Upper lobe of left lung (tissue), 6 donors: ENCODE results near the gene ANAPC2. TPM values are rescaled to one million over a fixed set of nuclear protein-coding genes. Genes with fewer than 3 reads are reported as not detected.

Experiments used
- ATAC-seq, 2 donors: fragments of 200-7000 bp; cut with Tn5 transposase; one replicate each; pipeline ENCODE4 v1.9.1; 2022; ENCODE audit warnings: mild to moderate bottlenecking in 2 of 2, moderate library complexity in 2 of 2; ENCODE audit not compliant: low FRiP score in 2 of 2
- DNase-seq, 2 donors: peaks; one replicate each; pipeline ENCODE4 v3.0.0-alpha.2; 2019 to 2020
- H3K27ac ChIP-seq, 4 donors: fragments of 200-600 bp; sonication (generic); one replicate each; pipeline ENCODE4 v1.5.1; 2016 to 2019
- H3K27me3 ChIP-seq, 4 donors: fragments of 200-600 bp; sonication (generic); one replicate each; pipeline ENCODE4 v1.5.1; 2017 to 2019
- H3K36me3 ChIP-seq, 4 donors: fragments of 200-600 bp; sonication (generic); one replicate each; pipeline ENCODE4 v1.5.1; 2016 to 2019
- H3K4me1 ChIP-seq, 4 donors: fragments of 200-600 bp; sonication (generic); one replicate each; pipeline ENCODE4 v1.5.1; 2018 to 2019
- H3K4me3 ChIP-seq, 4 donors: fragments of 200-600 bp; sonication (generic); one replicate each; pipeline ENCODE4 v1.5.1; 2017 to 2019; ENCODE audit warnings: mild to moderate bottlenecking in 2 of 4, moderate library complexity in 1 of 4
- H3K9me3 ChIP-seq, 4 donors: fragments of 200-600 bp; sonication (generic); one replicate each; pipeline ENCODE4 v1.5.1; 2018 to 2019
- CTCF ChIP-seq, 6 experiments: fragments of 450-650 bp in 4 of 6; fragments of 200-600 bp in 2 of 6; sonication (generic) in 2 of 6; IDR thresholded peaks; one replicate each; pipeline ENCODE4 v1.5.1; 2016 to 2019; ENCODE audit warnings: antibody characterized with exemption in 6 of 6
- EP300 ChIP-seq, 4 donors: sonication (generic); formaldehyde crosslinking; IDR thresholded peaks; one replicate each; pipeline ENCODE4 v1.5.1; 2017; ENCODE audit warnings: antibody characterized with exemption in 4 of 4, control low read depth in 2 of 4
- POLR2A ChIP-seq, 4 donors: fragments of 450-650 bp; IDR thresholded peaks; one replicate each; pipeline ENCODE4 v1.5.1; 2016 to 2017; ENCODE audit warnings: antibody characterized with exemption in 4 of 4, mild to moderate bottlenecking in 2 of 4
- POLR2AphosphoS5 ChIP-seq, 2 donors: sonication (generic); formaldehyde crosslinking; IDR thresholded peaks; one replicate each; pipeline ENCODE4 v1.5.1; 2017; ENCODE audit warnings: antibody characterized with exemption in 2 of 2
- WGBS, 2 donors: methylation state at CpG; one replicate each; pipeline ENCODE4 v1.1.5; 2017 to 2018; 5-methylcytosine and 5-hydroxymethylcytosine counted together
- total RNA-seq, 6 donors: library from RNA; depleted of rRNA in 4 of 6; stranded (reverse); fragments of >200 nt in 4 of 6; gene quantifications; one replicate each; pipeline versions ENCODE4 v1.1.0 to v1.2.1, GENCODE V29; 2016 to 2021
- donor health status: DM: no; HTN: no; CAD: no; lungs with moderate emphysema.
- donor health status: DM: no; HTN: yes; CAD: no; lungs with severe emphysema.

The ANAPC2 gene
- total RNA-seq, 6 donors from 2014 or later = 31.9 to 174 (median 67.3) TPM

DNA sequence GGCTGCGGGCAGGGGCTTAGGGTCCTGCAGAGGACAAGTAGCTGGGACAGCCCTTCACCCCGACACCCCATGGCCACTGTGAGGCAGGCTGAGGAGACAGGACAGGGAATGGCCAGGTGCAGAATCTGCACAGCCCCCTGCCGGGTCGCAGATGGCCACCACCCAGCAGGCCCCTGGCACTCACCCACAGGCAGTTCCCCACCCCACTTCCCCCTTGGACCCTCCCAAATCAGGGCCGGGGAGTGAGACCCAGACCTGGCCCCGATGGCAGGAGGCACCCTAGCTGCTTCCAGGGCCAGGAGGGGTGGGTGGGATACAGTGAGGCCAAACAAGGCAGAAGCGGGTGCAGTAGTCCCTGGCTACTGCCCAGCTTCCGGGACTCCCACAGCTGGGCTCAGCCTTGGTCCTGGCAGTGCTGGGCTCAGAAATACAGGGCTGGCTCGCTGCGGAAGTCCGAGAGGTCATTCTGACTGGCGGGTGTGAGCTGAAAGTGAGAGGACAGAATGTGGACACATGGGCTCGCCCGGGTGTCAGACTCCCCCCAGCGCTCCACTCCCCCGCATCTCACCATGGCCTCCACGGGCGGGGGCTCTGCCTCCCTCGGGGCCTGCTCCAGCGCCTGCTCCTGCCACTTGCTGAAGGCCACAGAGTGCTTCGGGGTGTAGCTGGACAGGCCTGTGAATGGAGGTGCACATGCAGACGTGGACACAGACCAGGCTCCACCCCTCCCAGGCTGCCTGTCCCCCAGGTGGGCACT lies 3.5 kb upstream of the ANAPC2 start:
- ATAC-seq = no peak
- H3K4me1 ChIP-seq = peaks cover 24 to 59% (median 49%) of the 10 kb centered on the region in 4 donors
- peak overlapping the region in 1 of 4 donors; percentile 35 for H3K27ac ChIP-seq
- peak in 1 of 2 donors; percentile 71 for DNase-seq
- no peaks in the 10 kb centered on the region for H3K27me3 ChIP-seq
- H3K9me3 ChIP-seq = no peaks in the 10 kb centered on the region
- TF ChIP-seq CTCF (IDR thresholded peaks at IDR 0.05) (no peak), POLR2A (IDR thresholded peaks at IDR 0.05) (no peak), POLR2AphosphoS5 (IDR thresholded peaks at IDR 0.05) (no peak), EP300 (IDR thresholded peaks at IDR 0.05) (no peak)
- H3K36me3 ChIP-seq = peaks cover 7 to 36% (median 17%) of the 10 kb centered on the region in 4 donors
- no peak overlapping the region for H3K4me3 ChIP-seq
- WGBS, 2 donors = 88 to 89% methylated on average over 9 to 13 of the region's 22 CpGs

- peak overlapping the region in 2 of 4 donors; percentile 15 to 35 for H3K27ac ChIP-seq
- no peaks in the 10 kb centered on the region for H3K27me3 ChIP-seq
- TF ChIP-seq EP300 (IDR thresholded peaks at IDR 0.05) (no peak), POLR2A (IDR thresholded peaks at IDR 0.05) (no peak), POLR2AphosphoS5 (IDR thresholded peaks at IDR 0.05) (no peak), CTCF (IDR thresholded peaks at IDR 0.05) (no peak)
- no peaks in the 10 kb centered on the region for H3K9me3 ChIP-seq
- peaks cover 31 to 59% (median 51%) of the 10 kb centered on the region in 4 donors for H3K4me1 ChIP-seq
- no peak for DNase-seq
- no peak for ATAC-seq
- H3K36me3 ChIP-seq = peaks cover 7 to 41% (median 20%) of the 10 kb centered on the region in 4 donors
- WGBS, 2 donors = 77% methylated on average over 3 of the region's 3 CpGs; no CpG with 5 or more reads in 1 of the 2 donors
- H3K4me3 ChIP-seq = no peak overlapping the region
Observed at GRCh38 chr9:137191245-137191644, 2.9 kb upstream of the ANAPC2 start.

GRCh38 chr9:137190315-137190856 lies 2.0 kb upstream of the ANAPC2 start:
- H3K4me1 ChIP-seq = peaks cover 35 to 59% (median 50%) of the 10 kb centered on the region in 4 donors
- no peak overlapping the region for H3K4me3 ChIP-seq

More at GRCh38 chr9:137190315-137190856, 2.0 kb upstream of the ANAPC2 start:
- Histone ChIP-seq H3K9me3 (no peaks in the 10 kb centered on the region), H3K27me3 (no peaks in the 10 kb centered on the region), H3K27ac (peak overlapping the region; percentile 90 to 96 (median 94)), H3K36me3 (peaks cover 7 to 50% (median 28%) of the 10 kb centered on the region in 4 donors)
- peak in 1 of 2 donors; percentile 47 for DNase-seq
- ATAC-seq = no peak
- TF ChIP-seq POLR2AphosphoS5 (IDR thresholded peaks at IDR 0.05) (no peak), EP300 (IDR thresholded peaks at IDR 0.05) (no peak), CTCF (IDR thresholded peaks at IDR 0.05) (no peak), POLR2A (IDR thresholded peaks at IDR 0.05) (no peak)
- 76 to 97% methylated on average over 5 to 6 of the region's 9 CpGs for WGBS, 2 donors
